DOHH2 (cell line): Measurements from ENCODE around the gene WASHC2A.
"Not testable (repeated sequence)": the region's sequence is repeated elsewhere in the genome, so short reads cannot be mapped to it uniquely, and the experiment has no call there.

Source experiments
- CTCF ChIP-seq: fragments of 200-600 bp; sonication (generic); IDR thresholded peaks from one replicate; pipeline ENCODE4 v1.5.1; 2014; ENCODE audit warnings: antibody characterized with exemption, mild to moderate bottlenecking, low read depth, low read length; ENCODE audit not compliant: poor library complexity, severe bottlenecking
- EZH2phosphoT487 ChIP-seq: fragments of 200-600 bp; sonication (generic); IDR thresholded peaks from 2 replicates; pipeline ENCODE4 v1.6.1; 2017; ENCODE audit warnings: borderline replicate concordance, mild to moderate bottlenecking, antibody characterized with exemption, low read length, moderate library complexity, mixed read lengths

GRCh38 chr10:50046457-50046856, 21.3 kb upstream of the WASHC2A start:
- TF ChIP-seq CTCF, EZH2phosphoT487: not testable (repeated sequence)
